ENCODE measurements around the gene TUT4.

Gene TUT4

DNA sequence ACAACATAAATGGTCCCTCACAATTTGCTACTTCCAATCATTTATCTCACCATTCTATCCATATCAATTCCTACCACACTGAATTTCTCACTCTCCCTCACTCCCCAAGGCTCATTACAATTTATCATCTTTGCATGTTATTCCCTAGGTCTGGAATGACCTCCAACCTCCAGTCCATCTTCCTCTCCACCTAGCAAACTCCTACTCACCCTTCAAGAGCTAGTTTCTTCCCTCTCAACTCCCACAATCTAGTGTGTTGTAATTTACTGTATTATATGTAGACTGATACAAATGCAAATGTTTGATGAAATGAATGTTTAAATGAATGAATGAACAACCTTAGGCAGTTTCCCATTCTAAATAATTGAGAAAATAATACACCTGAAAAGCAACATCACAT is 3.6 kb downstream of the TUT4 start:
- no peak overlapping the region for H3K27ac ChIP-seq

DNA sequence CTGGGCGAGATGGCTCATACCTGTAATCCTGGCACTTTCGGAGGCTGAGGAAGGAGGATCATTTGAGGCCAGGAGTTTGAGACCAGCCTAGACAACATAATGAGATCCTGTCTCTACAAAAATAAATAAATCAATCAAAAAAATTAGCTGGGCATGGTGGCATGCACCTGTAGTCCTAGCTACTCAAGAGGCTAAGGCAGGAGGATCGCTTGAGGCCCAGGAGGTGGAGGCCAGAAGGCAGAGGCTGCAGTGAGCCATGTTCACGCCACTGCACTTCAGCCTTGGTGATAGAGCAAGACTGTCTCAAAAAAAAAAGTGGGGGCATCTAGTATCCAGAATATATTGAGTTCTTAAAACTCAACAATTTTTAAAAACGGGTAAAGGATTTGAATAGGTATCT is 6.0 kb downstream of the TUT4 start:
- TF ChIP-seq CTCF (conservative IDR thresholded peaks at IDR 0.05), result no peak
- no peak overlapping the region for H3K27ac ChIP-seq

More for the DNA sequence above, 3.6 kb downstream of the TUT4 start:
- no peak for TF ChIP-seq CTCF (conservative IDR thresholded peaks at IDR 0.05)

DNA sequence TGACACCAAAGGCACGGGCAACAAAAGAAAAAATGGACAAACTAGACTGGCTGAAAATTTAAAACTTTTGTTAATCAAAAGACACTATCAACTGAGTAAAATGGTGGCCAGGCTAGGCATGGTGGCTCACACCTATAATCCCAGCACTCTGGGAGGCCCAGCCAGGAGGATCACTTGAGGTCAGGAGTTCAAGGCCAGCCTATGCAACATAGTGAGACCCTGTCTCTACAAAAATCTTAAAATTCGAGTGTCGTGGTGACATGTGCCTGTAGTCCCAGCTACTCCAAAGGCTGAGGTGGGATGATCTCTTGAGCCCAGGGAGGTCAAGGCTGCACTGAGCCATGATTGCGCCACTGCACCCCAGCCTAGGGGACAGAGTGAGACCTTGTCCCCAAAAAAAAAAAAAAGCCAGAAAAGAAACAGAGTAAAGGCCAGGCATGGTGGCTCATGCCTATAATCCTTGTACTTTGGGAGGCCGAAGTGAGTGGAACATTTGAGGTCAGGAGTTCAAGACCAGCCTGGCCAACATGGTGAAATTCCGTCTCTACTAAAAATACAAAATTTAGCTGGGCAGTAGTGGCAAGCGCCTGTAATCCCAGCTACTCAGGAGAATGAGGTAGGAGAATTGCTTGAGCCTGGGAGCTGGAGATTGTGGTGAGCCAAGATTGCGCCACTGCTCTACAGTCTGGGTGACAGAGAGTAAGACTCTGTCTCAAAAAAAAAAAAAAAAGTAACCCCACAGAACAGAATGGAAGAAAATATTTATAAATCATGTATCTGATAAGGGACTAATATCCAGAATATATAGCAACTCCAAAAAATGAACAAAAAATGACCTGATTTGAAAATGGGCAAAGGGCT is 8.0 kb downstream of the TUT4 start:
- TF ChIP-seq CTCF (conservative IDR thresholded peaks at IDR 0.05), result no peak
- H3K27ac ChIP-seq, result no peak overlapping the region

GRCh38 chr1:52542085-52542688 is 10.7 kb downstream of the TUT4 start:
- TF ChIP-seq CTCF (conservative IDR thresholded peaks at IDR 0.05), result no peak
- H3K27ac ChIP-seq, result no peak overlapping the region

DNA sequence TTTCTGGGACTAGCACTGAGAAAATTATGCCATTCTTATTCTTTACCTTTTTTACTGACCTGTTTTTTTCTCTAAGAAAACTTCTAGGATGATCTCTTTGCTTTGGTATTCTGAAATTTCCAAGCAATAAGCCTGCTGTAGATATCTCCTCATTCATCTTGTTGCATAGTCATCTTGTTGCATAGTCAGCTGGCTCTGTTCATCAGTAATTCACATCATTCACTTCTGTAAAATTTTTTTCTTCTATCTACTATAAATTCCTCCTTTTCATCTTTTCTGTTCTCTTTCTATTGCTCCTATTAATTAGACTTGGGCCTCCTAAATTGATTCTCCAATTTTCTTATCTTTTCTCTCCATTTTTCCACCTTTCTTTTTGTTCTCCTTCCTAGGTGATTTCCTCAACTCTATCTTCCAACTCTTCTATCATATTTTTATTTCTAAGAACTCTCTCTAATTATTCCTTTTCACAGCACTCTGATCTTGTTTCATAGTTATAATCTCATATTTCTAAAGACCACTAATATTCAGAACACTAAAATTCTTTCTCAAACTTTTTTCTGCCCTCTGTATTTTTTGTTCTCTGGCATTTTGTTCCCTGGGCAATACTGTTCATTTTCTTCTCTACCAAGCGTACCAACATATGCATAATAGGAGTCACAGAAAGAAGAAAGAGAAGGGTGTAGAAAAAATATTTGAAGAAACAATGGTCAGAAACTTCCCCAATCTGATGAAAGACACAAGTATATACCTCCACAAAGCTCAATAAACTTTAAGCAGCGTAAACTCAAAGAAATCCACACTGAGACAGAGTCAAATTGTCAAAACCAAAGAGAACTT is 17.7 kb downstream of the TUT4 start:
- TF ChIP-seq CTCF (conservative IDR thresholded peaks at IDR 0.05), result no peak
- H3K27ac ChIP-seq, result no peak overlapping the region

DNA sequence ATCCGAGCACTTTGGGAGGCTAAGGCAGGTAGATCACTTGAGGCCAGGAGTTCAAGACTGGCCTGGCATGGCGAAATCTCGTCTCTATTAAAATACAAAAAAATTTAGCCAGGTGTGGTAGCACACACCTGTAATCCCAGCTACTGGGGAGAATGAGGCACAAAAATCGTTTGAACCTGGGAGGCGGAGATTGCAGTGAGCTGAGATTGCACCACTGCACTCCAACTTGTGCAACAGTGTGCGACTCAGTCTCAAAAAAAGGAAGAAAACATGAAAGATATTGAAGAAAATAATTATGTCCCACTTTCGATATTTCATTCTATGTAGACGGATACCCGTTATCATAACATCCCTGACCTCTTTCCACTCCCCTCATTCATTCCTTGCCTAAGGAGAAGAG is 19.2 kb downstream of the TUT4 start:
- no peak for TF ChIP-seq CTCF (conservative IDR thresholded peaks at IDR 0.05)

GRCh38 chr1:52532731-52533327 is 20.1 kb downstream of the TUT4 start:
- TF ChIP-seq CTCF (conservative IDR thresholded peaks at IDR 0.05), result no peak
- H3K27ac ChIP-seq, result no peak overlapping the region

More for the DNA sequence above, 19.2 kb downstream of the TUT4 start:
- H3K27ac ChIP-seq, result no peak overlapping the region

All from VCaP (cell line).